GM12878 (cell line): ENCODE results near the gene PCDHGA6. TPM values are rescaled to one million over a fixed set of nuclear protein-coding genes. Genes with fewer than 3 reads are reported as not detected.

Experiments
- ATAC-seq: fragments of 200-7000 bp; cut with Tn5 transposase; 3 replicates; pipeline ENCODE4 v1.9.1; 2020; ENCODE audit warnings: mild to moderate bottlenecking, moderate library complexity
- BruUV-seq: library from RNA; stranded (reverse); fragments of 400-500 nt; replicated peaks from 2 replicates; lab custom pipeline; 2021; lab: Mats Ljungman, UMichigan
- CTCF ChIA-PET: fragments of 300-600 bp; sonication (Branson Sonifier 250); formaldehyde crosslinking; extraction: SDS; loops from one replicate; lab custom pipeline; 2021; ENCODE audit warnings: inconsistent platforms; lab: Yijun Ruan, JAX
- POLR2A ChIA-PET: fragments of 350-600 bp; formaldehyde crosslinking; extraction: SDS; loops from one replicate; lab custom pipeline; 2021; ENCODE audit warnings: inconsistent platforms; lab: Charles Lee
- RAD21 ChIA-PET: fragments of 300-600 bp; sonication (Branson Sonifier 250); formaldehyde crosslinking; loops from one replicate; lab custom pipeline; 2023; ENCODE audit warnings: antibody characterized with exemption; ENCODE audit not compliant: unreplicated experiment; lab: Charles Lee
- SMC1A ChIA-PET: fragments of 300-600 bp; sonication (Branson Sonifier 250); formaldehyde crosslinking; loops from one replicate; lab custom pipeline; 2023; ENCODE audit not compliant: unreplicated experiment, uncharacterized antibody; lab: Charles Lee
- DNase-seq: peaks from one replicate; pipeline ENCODE4 v3.0.0-alpha.2; 2011; ENCODE audit warnings: low read depth, low spot score
- FAIRE-seq: peaks from 3 replicates; lab custom pipeline; 2011; peaks lifted over from hg19 to GRCh38; lab: Jason Lieb, UNC
- H2AFZ ChIP-seq: 2 replicates; pipeline ENCODE4 v1.6.0; 2011; ENCODE audit warnings: low read depth, low read length, control low read depth; ENCODE audit not compliant: control insufficient read depth
- H3K27ac ChIP-seq: 2 replicates; pipeline ENCODE4 v1.5.1; 2011; ENCODE audit warnings: control low read depth; ENCODE audit not compliant: control insufficient read depth, insufficient read depth
- H3K27me3 ChIP-seq, 2 experiments: replicated peaks in 1 of 2; 2 replicates each; pipeline versions ENCODE4 v1.6.0 to v1.6.1; 2011; ENCODE audit warnings: low read length in 1 of 2; ENCODE audit not compliant: control insufficient read depth in 2 of 2, insufficient read depth in 2 of 2
- H3K36me3 ChIP-seq, 2 experiments: 2 replicates each; pipeline ENCODE4 v1.5.1; 2011; ENCODE audit warnings: low read length in 1 of 2; ENCODE audit not compliant: control insufficient read depth in 2 of 2, insufficient read depth in 2 of 2
- H3K4me1 ChIP-seq: 2 replicates; pipeline ENCODE4 v1.6.1; 2011; ENCODE audit warnings: mild to moderate bottlenecking, low read length, moderate library complexity, mixed read lengths; ENCODE audit not compliant: control insufficient read depth, insufficient read depth
- H3K4me2 ChIP-seq: 2 replicates; pipeline ENCODE4 v1.6.0; 2011; ENCODE audit warnings: control low read depth; ENCODE audit not compliant: control insufficient read depth, insufficient read depth
- H3K4me3 ChIP-seq: fragments of 200-600 bp; sonication (generic); 2 replicates; pipeline ENCODE4 v1.5.1; 2016
- H3K79me2 ChIP-seq: 2 replicates; pipeline ENCODE4 v1.6.0; 2011; ENCODE audit warnings: low read length; ENCODE audit not compliant: control insufficient read depth, insufficient read depth
- H3K9ac ChIP-seq: 2 replicates; pipeline ENCODE4 v1.8.0; 2011; ENCODE audit warnings: low read length, control low read depth, mixed read lengths; ENCODE audit not compliant: control insufficient read depth, insufficient read depth
- H3K9me3 ChIP-seq: replicated peaks from 3 replicates; pipeline ENCODE4 v1.5.1; 2011; ENCODE audit warnings: mild to moderate bottlenecking, low read length; ENCODE audit not compliant: control insufficient read depth, insufficient read depth
- H4K20me1 ChIP-seq: 2 replicates; pipeline ENCODE4 v1.6.0; 2011; ENCODE audit not compliant: control insufficient read depth, insufficient read depth
- CEBPZ ChIP-seq: fragments of 150-350 bp; IDR thresholded peaks from 2 replicates; pipeline ENCODE4 v1.6.1; 2016; ENCODE audit warnings: low read depth, low read length
- RAD21 ChIP-seq: IDR thresholded peaks from 2 replicates; pipeline ENCODE4 v1.6.1; 2011; ENCODE audit warnings: mild to moderate bottlenecking, low read depth, low read length, moderate library complexity; ENCODE audit not compliant: insufficient read depth
- WGBS: methylation state at CpG from one replicate; pipeline ENCODE4 v1.1.6; 2016; ENCODE audit warnings: low lambda C conversion rate; ENCODE audit not compliant: insufficient replicate concordance, insufficient coverage; ENCODE audit errors: missing lambda C conversion rate; 5-methylcytosine and 5-hydroxymethylcytosine counted together
- in situ Hi-C: fragments of 300-500 bp; cut with MboI; formaldehyde crosslinking; loops from 9 replicates; pipeline ENCODE4 v1.14.3; 2018; ENCODE audit warnings: mixed read lengths
- intact Hi-C: fragments of 100-400 bp; cut with micrococcal nuclease; formaldehyde crosslinking; loops from one replicate; pipeline ENCODE4 v1.14.2; 2022; ENCODE audit not compliant: unreplicated experiment
- polyA plus RNA-seq, 11 experiments: library from polyadenylated mRNA; depleted of rRNA in 4 of 11; unstranded in 6 of 11; stranded (reverse) in 5 of 11; fragments of >200 nt; fragmentation: Nextera tagmentation in 4 of 11; fragmentation: Illumina TruSeq in 1 of 11; extraction: Ambion mirVana in 4 of 11; extraction: Trizol in 1 of 11; gene quantifications; 1 replicate in 1 of 11; 2 replicates in 10 of 11; pipeline versions ENCODE4 v1.2.1 to v1.2.3, GENCODE V29; 2011 to 2016; ENCODE audit warnings: inconsistent platforms in 2 of 11, missing spikeins in 2 of 11, low read depth in 1 of 11
- total RNA-seq, 4 experiments: library from RNA; depleted of rRNA in 3 of 4; stranded (reverse); fragments of >200 nt in 3 of 4; fragmentation: Illumina TruSeq in 1 of 4; extraction: Trizol in 1 of 4; gene quantifications; 2 replicates each; pipeline versions ENCODE4 v1.2.1 to v1.2.3, GENCODE V29; 2013 to 2021
- TF ChIP-seq, protein P1 (sequence below), 3 experiments: IDR thresholded peaks in 2 of 3; conservative IDR thresholded peaks in 1 of 3; 2 replicates each; pipeline ENCODE4 v1.5.1; 2011; ENCODE audit warnings: low read depth in 3 of 3, low read length in 3 of 3, mild to moderate bottlenecking in 3 of 3, control low read depth in 2 of 3, moderate library complexity in 2 of 3, inconsistent platforms in 1 of 3, mixed read lengths in 1 of 3; ENCODE audit not compliant: control insufficient read depth in 2 of 3, insufficient read depth in 1 of 3; ENCODE audit errors: extremely low read depth in 1 of 3

PCDHGA6 gene
- total and polyA plus RNA-seq, 10 of the 15 experiments (the other 5 are each of a cell fraction or from before 2014, with no cell fraction given), result 0.04 to 0.60 (median 0.15) TPM; not detected in 3

DNA sequence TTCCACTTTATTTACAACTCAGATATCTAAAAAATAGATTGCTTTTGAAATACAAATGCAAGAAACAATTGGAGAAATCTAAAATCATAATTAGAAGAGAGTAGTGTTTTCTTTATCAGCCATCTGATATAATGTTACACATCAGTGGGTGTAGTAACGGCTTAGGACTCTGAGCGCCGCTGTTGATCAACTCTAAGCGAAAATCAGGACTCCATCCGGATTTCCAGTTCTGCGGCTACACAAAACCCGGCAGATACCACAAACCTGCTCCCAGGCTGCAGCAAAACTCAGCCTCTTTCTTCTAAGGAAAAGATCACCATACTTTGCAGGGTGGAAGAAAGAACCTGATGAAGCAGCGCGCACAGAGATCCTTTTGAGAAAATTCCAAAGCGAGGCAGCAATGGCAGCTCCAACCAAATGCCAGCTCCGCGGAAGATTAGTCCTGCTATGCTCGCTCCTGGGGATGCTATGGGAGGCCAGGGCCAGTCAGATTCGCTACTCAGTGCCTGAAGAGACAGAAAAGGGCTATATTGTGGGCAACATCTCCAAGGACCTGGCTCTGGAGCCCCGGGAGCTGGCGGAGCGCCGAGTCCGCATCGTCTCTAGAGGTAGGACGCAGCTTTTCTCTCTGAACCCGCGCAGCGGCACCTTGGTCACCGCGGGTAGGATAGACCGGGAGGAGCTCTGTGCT is 29.0 kb downstream of the PCDHGA6 start, which contains the start of gene PCDHGA9:
Gene PCDHGA9, plus strand, starts transcription at position 226 of the 691 bp plus-strand sequence. Its CDS starts 175 bp downstream, at position 401.
- ChIA-PET SMC1A (interaction anchor here (1.4 kb wide), 1 partner anchor 10 kb away, joined by 4 read pairs; the partner anchor contains the start of gene PCDHGA10), CTCF (interaction anchor here (0.9 to 1.7 kb wide), 3 partner anchors 10 to 161 kb away, joined by 3 to 8 read pairs (median 3); partner anchors contain the start of gene PCDHGA10), POLR2A (no interaction called here), RAD21 (no interaction called here)
- no peak for DNase-seq
- 54% methylated on average over 27 of the region's 27 CpGs for WGBS
- Histone ChIP-seq H3K4me3 (no peak within 1 kb of the TSS), H3K4me1 (no peaks in the 10 kb centered on the region), H3K9me3 (peaks cover 18% of the 10 kb centered on the region), H3K27me3 (no peaks in the 10 kb centered on the region), H2AFZ (no peak within 1 kb of the TSS), H3K9ac (no peak within 1 kb of the TSS), H3K79me2 (no peaks in the 10 kb centered on the region), H3K4me2 (no peak within 1 kb of the TSS), H3K27ac (no peak within 1 kb of the TSS), H4K20me1 (no peaks in the 10 kb centered on the region), H3K36me3 (no peaks in the 10 kb centered on the region)
- BruUV-seq, result no TSS peak
- FAIRE-seq, result no peak
- in situ Hi-C loops (no loop called here), intact Hi-C loops (no loop called here)
- TF ChIP-seq RAD21 (0 out of 2 replicates have a peak, but pooled peaks have one; percentile 13), CEBPZ (no peak)
- TF ChIP-seq, protein P1, sequence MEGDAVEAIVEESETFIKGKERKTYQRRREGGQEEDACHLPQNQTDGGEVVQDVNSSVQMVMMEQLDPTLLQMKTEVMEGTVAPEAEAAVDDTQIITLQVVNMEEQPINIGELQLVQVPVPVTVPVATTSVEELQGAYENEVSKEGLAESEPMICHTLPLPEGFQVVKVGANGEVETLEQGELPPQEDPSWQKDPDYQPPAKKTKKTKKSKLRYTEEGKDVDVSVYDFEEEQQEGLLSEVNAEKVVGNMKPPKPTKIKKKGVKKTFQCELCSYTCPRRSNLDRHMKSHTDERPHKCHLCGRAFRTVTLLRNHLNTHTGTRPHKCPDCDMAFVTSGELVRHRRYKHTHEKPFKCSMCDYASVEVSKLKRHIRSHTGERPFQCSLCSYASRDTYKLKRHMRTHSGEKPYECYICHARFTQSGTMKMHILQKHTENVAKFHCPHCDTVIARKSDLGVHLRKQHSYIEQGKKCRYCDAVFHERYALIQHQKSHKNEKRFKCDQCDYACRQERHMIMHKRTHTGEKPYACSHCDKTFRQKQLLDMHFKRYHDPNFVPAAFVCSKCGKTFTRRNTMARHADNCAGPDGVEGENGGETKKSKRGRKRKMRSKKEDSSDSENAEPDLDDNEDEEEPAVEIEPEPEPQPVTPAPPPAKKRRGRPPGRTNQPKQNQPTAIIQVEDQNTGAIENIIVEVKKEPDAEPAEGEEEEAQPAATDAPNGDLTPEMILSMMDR (IDR thresholded peaks at IDR 0.05 in 2 of 3, conservative IDR thresholded peaks at IDR 0.05 in 1 of 3; ENCODE audit: control insufficient read depth in 2 of 3, extremely low read depth in 1 of 3, insufficient read depth in 1 of 3, low read depth in 3 of 3, low read length in 3 of 3), result peak in 2 of 3 experiments; percentile 28 to 35; a peak in 2 of 6 replicates
- ATAC-seq, result peak; percentile 45; the same call in 2 of the 3 replicates
